Tongue (tissue), 2 donors: ENCODE results near the gene SVEP1. TPM values are rescaled to one million over a fixed set of nuclear protein-coding genes. Genes with fewer than 3 reads are reported as not detected.
A peak's percentile ranks its signal among the peaks of the same experiment; 100 is the strongest.
"Not testable (repeated sequence)": the region's sequence is repeated elsewhere in the genome, so short reads cannot be mapped to it uniquely, and the experiment has no call there.

ENCODE experiments used
- DNase-seq: peaks from one replicate; pipeline ENCODE4 v3.0.0-alpha.2; 2015
- total RNA-seq: library from RNA; depleted of rRNA; stranded (reverse); fragments of >200 nt; gene quantifications from one replicate; pipeline ENCODE4 v1.2.3, GENCODE V29; 2014

The SVEP1 gene
- total RNA-seq, 1 donor from 2014 or later = 26.4 TPM

DNA sequence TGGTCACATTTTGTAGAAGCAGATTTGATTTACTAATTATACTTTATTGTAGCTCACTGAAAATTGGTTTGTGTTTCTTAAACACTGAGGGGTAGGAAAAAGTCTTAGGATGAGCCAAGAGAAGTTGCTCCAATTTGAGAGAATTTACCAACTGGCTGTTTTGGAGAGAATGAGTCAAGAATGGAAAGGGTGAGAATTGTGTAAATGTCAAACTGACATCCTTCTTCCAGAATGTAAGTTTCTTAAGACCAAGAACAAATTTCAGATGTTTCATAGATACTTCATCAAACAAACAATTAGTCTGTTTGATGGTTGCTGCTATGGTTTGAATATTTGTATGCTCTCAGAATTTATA is 135.7 kb downstream of the SVEP1 start:
- no peak for DNase-seq

DNA sequence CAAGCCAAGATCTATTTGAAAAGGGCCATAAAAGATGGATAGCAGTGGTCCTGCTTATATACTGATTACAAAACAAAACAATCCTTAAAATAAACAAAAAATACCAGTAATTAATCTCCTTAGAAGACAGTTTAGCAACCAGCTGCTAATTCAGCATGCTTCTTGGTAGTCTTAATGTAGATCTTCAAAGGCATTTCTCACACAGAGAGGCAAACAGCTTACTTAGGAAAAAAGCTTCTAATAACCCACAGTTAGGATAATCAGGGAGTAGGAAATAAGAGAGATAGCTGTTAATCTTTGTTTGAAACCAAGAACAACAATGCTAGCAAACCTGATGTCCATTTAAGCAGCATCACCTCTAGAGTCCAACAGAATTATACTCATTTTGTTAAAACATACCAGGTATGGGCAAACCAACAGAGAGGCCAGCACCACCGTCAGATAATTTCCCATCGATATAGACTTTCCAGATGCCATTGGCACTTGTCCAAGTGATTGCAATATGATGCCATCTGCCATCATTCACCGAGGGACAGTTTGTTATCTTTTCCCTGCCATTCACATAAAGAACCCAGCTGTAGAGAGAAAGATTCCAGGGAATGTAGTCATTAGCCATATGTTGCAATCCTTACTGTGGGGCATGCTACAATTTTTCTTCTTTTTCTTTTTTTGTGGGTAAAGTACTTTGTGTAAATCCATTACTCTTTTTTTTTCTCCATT is 136.2 kb downstream of the SVEP1 start:
- DNase-seq = peak; percentile 9

DNA sequence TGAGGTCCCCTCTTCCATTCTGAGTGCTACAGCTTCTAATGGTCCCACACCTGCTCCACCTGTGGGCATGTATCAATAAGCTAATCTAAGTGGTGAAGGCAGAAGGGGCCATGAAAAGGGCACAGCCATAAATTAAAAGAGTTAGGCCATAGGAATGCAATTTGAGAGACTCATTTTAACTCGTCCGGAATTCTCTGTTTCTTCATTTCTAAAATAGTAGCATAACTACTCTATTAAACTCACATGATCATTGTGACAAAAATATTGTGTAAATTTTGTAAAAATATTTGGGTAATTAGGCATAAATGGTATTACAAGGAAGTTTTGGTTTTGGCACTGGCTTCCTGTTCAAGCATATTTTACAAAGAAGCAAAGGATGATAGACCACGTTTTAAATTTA is 138.7 kb downstream of the SVEP1 start:
- no peak for DNase-seq

DNA sequence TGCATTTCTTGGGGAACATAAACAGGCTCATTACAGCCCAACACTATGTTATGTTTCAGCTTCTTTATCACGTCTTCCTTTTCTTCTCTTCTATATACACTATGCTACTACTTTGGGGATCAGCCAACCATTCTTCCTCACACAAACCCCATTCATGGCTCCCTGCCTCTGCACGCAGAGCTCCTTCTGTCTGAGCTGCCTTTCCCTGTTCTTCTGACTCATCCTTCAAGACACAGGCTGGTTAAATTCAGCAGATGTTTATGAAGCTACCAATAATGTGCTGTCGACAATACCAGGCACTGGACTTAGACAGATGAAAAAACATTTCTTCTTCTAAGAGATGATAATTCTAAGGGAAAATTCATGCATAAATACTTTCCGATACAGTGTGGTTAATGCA is 139.4 kb downstream of the SVEP1 start:
- DNase-seq = no peak

DNA sequence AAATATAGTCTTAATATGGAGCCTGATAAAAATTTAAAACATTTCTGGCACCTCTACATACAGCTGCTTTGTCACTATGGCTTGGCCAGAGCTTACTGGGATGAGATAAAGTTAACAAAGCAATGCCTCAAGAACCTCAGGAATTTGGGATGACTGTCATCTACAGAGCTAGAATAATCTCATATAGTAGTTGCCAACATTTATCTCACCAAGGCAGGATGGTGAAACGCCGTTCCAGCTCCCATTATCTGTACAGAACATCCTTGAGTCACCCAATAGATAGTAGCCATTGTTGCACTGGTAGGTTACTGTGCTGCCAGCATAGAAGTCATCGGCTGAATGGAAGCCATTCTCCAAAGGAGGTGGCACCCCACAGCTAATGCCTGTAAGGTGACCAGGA is 147.3 kb downstream of the SVEP1 start:
- no peak for DNase-seq

DNA sequence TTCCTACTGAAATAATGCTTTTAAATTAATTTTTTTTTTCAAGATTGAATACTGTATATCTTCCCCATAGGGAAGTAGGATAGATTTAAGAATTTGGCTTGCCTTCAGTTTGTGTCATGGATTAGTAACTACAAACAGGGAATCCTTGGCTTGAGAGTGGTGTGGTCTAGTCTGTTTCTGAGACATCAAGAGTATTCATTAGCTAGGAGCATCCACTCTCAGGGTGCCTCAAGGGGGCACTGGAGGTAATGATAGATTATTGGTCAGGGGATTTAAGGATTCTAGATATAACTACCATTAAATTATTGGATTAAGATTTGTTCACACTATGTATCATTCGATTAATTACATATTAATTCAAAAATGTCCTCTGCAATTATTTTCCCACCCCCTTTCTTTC is 150.1 kb downstream of the SVEP1 start:
- DNase-seq = no peak

DNA sequence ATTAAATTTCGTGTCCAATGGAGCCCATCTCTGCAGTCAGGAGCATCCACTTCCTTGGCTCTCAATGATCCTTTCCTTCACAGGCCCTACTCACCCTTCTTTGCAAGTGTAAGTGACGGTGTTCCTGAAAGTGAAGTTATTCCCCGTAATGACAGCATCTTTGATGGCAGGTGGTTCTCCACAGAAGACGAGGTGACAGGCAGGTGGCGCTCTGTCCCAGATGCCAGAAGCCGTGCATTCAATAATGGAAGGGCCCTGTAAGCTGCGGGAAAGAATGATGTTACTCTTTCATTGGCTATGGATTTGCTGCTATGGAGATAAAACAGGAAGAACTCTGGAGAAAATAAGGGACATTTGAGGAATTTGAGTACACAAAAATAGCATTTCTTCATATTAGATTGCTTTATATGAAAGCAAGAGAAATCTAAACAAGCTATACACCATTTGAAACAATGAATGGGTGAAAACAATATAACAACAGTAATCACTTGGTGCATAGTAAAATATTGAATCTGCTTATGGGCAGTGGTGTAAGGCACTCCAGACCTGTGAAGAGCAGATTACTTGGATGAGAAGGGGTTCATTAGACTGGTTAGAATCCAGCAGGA is 151.9 kb downstream of the SVEP1 start:
- DNase-seq = peak; percentile 60

DNA sequence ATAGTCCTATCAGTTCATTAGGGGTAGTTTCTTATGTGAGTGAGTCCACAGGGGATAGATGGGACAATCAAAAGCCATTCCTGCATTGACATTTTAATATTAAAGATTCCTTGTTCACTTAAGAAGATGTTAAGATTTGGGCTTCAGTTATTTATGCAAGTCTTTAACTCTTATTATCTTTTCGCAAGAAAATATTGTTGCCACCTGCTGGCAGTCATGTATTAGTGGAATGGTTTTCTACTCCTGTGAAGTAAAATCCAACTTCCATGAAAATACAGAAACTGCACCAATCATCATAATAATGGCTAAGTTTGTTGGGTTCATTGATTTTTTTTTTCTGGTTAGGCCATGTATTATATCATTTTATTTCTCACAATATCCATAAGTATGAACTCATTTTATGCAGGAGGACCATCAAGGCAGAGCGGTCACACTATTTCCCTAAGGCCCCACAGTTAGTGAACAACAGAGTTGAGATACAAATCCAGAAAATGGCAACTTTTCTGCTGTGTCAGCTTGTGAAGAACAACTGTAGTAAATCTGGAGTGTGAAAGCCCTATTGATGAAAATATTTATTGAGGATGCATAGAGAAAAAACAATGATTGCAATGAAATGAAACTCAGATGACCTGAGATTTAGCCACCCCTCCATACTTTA is 153.4 kb downstream of the SVEP1 start:
- peak; percentile 33 for DNase-seq

DNA sequence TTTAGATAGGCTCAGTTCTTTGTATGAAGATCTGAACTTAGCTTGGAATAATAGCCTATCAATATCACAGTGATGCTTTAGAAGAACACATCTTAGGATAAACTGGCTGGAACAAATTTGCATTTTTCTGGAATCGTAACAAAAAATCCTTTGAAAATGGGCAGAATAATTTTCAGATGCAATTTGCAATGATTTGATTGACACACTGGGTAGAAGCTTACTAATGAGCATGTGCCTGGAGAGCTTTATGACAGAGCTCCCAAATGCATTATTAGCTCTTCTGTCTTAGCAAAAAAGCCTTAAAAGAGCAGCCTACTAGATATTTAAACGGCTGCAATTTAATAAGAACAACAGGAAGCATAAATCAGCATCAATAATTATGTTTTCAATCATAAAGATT is 165.1 kb downstream of the SVEP1 start:
- DNase-seq = no peak

DNA sequence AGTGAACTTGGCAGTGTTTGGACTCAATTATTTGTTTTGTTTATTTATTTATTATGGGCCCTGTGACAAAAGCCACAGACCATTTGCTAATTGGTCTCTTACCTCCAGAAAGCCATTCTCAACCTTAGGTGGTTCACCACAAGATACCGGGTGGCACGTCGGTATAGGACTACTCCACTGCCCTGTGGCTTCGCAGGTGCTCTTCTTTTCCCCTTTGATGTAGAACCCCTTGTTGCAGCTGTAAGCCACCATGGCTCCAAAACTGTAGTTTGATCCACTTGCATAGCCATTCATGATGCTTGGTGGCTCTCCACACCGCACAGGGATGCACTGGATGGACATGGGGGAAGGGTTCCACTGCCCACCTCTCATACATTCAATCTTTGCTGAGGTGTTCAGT is 168.6 kb downstream of the SVEP1 start:
- no peak for DNase-seq

DNA sequence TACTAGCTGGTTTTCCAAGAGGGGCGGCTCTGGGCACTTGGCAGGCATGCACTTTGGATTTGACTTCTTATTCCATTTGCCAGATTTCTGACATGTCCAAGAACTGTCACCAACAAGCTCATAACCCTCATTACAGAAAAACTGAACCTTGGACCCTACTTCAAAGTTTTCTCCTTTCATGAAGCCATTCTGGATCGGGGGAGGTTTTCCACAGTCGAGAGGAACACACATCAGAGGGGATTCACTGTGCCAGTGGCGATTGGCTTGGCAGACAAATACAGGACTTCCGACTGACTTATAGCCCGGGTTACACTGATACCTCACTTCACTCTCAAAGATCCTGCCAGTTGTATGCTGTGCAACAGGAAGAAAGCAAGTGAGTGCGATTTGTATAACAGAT is 170.9 kb downstream of the SVEP1 start:
- DNase-seq = no peak

DNA sequence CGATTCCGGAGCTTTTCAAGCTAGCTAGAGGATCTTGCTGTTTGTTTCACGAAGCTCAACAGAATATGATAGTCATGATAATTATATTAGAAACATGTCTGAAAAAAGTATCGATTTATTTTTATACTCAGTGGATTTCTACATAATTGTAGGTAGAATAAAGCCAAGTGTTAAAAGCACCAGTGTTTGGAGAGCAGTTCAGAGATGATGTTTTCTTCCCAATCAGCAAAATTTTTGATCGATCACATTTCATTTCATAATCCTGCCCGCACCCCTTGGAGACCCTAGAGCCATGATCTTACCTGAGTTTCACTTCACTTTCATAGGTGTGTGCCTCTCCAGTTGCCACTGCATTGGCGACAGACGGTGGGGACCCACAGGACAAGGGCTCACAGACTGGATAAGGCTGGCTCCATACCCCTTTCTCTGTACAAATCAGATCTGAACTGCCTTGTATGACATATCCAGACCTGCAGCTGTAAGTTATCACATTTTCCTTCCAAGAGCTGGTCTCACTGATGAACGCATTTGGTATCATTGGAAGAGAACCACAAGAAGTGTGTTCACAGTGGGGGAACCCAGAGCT is 173.6 kb downstream of the SVEP1 start:
- DNase-seq = no peak

DNA sequence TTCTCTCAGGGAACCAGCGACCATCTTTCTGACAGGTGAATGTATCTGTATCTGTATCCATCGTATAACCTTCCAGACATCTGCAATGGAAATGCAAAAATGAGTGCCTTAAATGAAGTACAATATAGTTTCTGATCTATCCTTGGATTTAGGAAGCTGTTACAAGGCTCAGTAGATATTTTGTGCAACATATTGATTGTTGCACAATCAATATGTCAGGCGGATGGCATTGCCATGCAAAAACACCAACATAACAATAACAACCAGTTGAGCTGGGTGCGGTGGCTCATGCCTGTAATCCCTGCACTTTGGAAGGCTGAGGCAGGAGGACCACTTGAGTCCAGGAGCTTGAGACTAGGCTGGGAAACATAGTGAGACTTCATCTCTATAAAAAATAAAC is 175.1 kb downstream of the SVEP1 start:
- no peak for DNase-seq

DNA sequence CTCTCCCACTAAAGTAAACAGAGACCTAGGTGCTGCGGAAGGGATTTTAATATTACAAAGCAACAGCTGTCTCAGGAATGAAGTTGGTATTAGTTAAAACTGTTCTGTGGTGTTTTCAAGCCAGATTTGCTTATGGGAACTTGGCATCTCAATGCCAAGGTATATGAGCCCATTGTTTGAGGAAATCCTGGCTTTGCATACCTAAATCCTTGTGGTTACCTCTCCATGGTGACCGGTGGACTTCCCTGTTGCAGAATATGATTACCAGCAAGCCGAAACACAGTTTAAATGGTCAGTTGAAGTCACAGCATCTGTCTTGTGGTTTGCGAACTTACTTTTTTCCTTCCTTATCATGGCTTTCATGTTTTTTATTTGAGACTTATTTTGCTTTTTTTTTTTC is 179.6 kb downstream of the SVEP1 start:
- no peak for DNase-seq

DNA sequence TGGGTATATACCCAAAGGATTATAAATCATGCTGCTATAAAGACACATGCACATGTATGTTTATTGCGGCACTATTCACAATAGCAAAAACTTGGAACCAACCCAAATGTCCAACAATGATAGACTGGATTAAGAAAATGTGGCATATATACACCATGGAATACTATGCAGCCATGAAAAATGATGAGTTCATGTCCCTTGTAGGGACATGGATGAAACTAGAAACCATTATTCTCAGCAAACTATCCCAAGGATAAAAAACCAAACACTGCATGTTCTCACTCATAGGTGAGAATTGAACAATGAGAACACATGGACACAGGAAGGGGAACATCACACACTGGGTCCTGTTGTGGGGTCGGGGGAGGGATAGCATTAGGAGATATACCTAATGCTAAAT is 180.5 kb downstream of the SVEP1 start:
- DNase-seq = not testable (repeated sequence)

DNA sequence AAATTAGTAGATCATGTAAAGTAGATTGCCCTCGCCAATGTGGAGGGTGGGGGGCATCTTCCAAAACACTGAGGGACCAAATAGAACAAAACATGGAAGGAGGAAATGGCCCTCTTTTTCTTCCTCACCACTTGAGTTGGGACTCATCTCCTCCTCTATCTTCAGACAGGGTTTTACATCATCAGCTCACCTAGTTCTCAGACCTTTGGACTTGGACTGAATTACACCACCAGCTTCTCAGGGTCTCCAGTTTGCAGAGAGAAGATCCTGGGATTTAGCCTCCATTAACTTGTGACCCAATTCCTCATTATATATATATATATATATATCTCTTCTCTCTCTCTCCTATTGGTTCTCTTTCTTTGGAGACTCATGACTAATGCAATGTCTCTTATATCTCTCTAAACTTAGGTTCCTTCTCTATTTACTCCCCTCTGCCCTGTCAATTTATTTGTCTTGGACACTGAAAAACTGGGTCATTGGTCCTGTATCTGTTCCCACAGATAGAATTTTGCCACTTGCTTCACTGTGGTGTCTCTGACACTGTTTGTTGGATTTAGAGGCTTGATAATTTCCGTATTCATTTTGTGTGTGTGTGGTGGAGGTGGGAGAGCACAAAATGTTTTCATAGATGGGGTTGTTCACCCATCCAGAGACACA is 187.6 kb downstream of the SVEP1 start:
- no peak for DNase-seq

DNA sequence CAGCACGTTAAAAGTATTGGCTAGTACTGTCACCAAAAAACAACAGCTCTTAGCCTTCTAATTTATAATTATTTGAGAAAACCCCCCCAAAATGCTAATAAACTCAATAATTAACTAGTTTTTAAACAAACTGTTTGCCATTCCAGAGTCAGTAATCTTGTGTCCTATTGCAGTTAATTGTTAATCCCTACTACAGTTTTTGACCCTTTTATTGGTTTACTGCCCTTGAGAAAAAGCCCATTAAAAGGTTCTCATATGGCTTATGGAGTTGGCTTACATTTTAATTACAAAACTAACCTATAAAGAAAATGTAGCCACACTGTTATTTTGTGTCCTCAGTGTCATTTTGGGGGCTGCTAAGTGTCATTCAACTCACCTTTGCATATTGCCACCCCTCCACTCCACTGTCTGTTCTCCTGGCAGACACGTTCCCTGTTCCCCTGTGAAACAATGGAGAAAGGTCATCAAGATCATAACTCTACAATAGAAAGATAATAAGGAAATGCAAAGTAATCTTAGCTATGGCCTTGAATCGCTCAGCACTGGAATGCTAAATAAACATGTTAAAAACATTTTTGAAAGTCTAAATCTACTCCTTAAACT is 190.3 kb downstream of the SVEP1 start:
- DNase-seq = no peak

DNA sequence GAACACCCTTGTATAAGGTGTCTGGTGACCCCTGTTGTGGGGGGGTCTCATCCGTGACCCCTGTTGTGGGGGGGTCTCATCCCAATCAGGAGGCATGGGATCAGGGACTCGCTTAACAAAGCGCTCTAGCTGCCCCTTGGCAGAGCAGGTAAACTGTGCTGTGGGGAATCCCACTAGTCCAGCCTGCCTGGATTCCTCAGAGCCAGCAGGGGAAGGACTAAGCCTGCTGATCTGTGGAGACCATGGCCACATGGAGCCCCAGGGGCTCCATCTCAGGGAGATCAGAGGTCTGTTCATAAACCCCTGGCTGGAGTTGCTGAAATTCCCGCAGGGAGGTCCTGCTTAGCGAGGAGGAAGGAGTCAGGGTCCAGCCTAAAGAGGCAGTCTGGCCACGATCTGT is 196.1 kb downstream of the SVEP1 start:
- DNase-seq = no peak

DNA sequence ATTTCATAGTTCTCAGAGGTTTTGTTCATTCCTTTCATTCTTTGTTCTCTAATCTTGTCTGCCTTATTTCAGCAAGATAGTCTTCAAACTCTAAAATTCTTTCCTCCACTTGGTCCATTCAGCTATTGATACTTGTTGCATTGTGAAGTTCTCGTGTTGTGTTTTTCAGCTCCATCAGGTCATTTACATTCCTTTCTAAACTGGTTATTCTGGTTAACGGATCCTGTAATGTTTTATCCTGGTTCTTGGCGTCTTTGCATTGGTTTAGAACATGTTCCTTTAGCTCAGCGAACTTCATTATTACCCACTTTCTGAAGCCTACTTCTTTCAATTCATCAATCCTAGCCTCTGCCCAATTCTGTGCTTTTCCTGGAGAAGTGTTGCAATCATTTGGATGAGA is 196.8 kb downstream of the SVEP1 start:
- DNase-seq = no peak

DNA sequence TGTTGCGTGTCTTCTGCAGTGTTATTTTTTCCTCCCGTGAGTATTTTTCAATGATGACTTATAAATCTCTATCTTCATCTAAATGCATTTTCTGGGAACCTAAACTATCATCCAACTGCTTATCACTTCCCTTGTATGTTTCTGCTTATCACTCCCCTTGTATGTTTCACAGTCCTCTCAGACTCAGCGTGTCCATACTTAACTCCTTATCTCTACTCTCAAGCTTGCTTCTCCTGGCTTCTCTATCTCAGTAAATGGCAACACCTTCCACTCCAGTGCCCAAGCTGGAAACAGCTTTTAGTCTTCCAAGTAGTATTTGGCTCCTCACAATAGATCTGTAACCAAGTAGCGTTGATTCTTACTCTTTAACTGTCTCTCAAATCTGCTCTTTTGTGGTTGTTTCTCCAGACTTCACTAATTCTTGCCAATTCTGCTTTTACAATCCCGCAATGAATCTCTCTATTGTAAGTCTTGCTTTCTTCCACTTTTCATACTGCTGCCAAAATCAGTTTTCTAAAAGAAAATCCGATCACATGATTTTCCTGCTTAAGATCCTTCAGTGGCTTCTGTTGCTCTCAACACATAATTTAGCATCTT is 208.0 kb downstream of the SVEP1 start:
- no peak for DNase-seq

DNA sequence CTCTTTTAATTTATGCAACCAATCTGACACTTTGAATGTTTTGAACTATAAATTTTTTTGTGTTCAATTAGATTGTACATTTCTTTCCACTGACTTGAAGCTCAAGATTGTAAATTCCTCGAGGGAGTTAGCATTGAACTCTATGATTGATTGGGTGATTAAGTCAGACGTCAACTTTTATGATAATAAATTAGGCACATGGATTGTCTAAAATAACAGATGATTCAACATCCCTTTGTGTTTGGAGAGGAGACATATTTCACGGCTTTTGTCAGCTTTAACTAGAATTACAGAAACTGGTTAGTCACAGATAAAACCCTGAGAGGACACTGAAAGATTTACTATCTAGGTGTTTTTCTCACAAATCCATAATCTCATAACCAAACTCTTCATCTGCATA is 209.2 kb downstream of the SVEP1 start:
- DNase-seq = no peak

DNA sequence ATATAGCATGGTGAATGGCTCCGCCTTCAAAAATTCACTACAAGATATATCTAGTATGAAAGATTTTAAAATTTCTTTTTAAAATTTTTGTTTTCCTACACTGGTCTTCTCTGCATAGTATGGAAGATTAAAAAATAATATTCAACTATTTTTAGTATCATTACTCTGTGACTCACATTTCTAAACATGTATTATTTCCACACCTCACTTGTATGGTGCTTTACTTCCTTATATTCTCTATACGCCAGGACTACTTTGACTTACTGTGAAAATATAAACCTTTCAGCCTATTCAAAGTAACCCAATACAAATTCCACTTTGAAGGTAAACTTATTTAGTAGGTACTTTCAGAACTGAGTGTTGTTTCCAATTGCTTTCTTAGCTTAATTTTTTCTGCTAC is 215.1 kb downstream of the SVEP1 start:
- DNase-seq = no peak
